ENCODE results near the gene KIAA1958.
"Not testable (repeated sequence)": the region's sequence is repeated elsewhere in the genome, so short reads cannot be mapped to it uniquely, and the experiment has no call there.

The KIAA1958 gene

GRCh38 chr9:112507001-112507680 lies 20.5 kb downstream of the KIAA1958 start:
- peaks cover 5% of the 10 kb centered on the region for H3K4me1 ChIP-seq (ENCODE audit: control insufficient read depth, low read depth, low read length)
- no peak overlapping the region for H4K5ac ChIP-seq (ENCODE audit: low read length)
- H2BK120ac ChIP-seq (ENCODE audit: low read depth, low read length), result no peak overlapping the region
- no peak overlapping the region for H3K9ac ChIP-seq (ENCODE audit: low read length)
- no peak overlapping the region for H2BK15ac ChIP-seq (replicated peaks; ENCODE audit: low read depth)
- H2BK5ac ChIP-seq (ENCODE audit: low read length), result no peak overlapping the region
- H3K18ac ChIP-seq (ENCODE audit: low read length), result no peak overlapping the region
- H3K27ac ChIP-seq (ENCODE audit: low read depth, low read length), result no peak overlapping the region
- H3K56ac ChIP-seq (ENCODE audit: low read length), result no peak overlapping the region
- H3K23ac ChIP-seq (ENCODE audit: low read length), result no peak overlapping the region
- H2AK5ac ChIP-seq (ENCODE audit: low read length), result no peak overlapping the region
- peaks cover 10% of the 10 kb centered on the region for H3K79me1 ChIP-seq (ENCODE audit: low read length)
- H3K27me3 ChIP-seq (ENCODE audit: insufficient read depth, low read length, poor library complexity), result no peaks in the 10 kb centered on the region
- H3K4ac ChIP-seq (ENCODE audit: low read depth, low read length), result no peak overlapping the region
- WGBS (ENCODE audit: extremely low coverage, insufficient coverage, low lambda C conversion rate), result no CpG with 5 or more reads among the region's 2 CpGs
- H3K4me2 ChIP-seq (ENCODE audit: low read length), result no peak overlapping the region
- no peak overlapping the region for H4K8ac ChIP-seq (ENCODE audit: low read depth, low read length)
- peaks cover 34% of the 10 kb centered on the region for H3K79me2 ChIP-seq (ENCODE audit: control insufficient read depth, insufficient read depth, low read length)
- DNase-seq, result no peak
- no peak overlapping the region for H3K4me3 ChIP-seq (ENCODE audit: low read length)
- no peaks in the 10 kb centered on the region for H3K36me3 ChIP-seq (ENCODE audit: control insufficient read depth, insufficient read depth, low read length)

GRCh38 chr9:112508377-112508776 lies 21.8 kb downstream of the KIAA1958 start:
- no peak overlapping the region for H4K5ac ChIP-seq (ENCODE audit: low read length)
- H3K18ac ChIP-seq (ENCODE audit: low read length), result no peak overlapping the region
- H3K56ac ChIP-seq (ENCODE audit: low read length), result no peak overlapping the region
- H2BK5ac ChIP-seq (ENCODE audit: low read length), result no peak overlapping the region
- H4K8ac ChIP-seq (ENCODE audit: low read depth, low read length), result no peak overlapping the region
- H3K79me2 ChIP-seq (ENCODE audit: control insufficient read depth, insufficient read depth, low read length), result peaks cover 34% of the 10 kb centered on the region
- no CpG with 5 or more reads among the region's 2 CpGs for WGBS (ENCODE audit: extremely low coverage, insufficient coverage, low lambda C conversion rate)
- no peak overlapping the region for H3K27ac ChIP-seq (ENCODE audit: low read depth, low read length)
- H3K4me2 ChIP-seq (ENCODE audit: low read length), result no peak overlapping the region
- H3K23ac ChIP-seq (ENCODE audit: low read length), result no peak overlapping the region
- H2AK5ac ChIP-seq (ENCODE audit: low read length), result no peak overlapping the region
- peaks cover 5% of the 10 kb centered on the region for H3K4me1 ChIP-seq (ENCODE audit: control insufficient read depth, low read depth, low read length)
- H2BK15ac ChIP-seq (replicated peaks; ENCODE audit: low read depth), result no peak overlapping the region
- no peak overlapping the region for H3K4ac ChIP-seq (ENCODE audit: low read depth, low read length)
- no peak overlapping the region for H3K9ac ChIP-seq (ENCODE audit: low read length)
- H3K4me3 ChIP-seq (ENCODE audit: low read length), result no peak overlapping the region
- no peak overlapping the region for H2BK120ac ChIP-seq (ENCODE audit: low read depth, low read length)
- H3K27me3 ChIP-seq (ENCODE audit: insufficient read depth, low read length, poor library complexity), result no peaks in the 10 kb centered on the region
- H3K36me3 ChIP-seq (ENCODE audit: control insufficient read depth, insufficient read depth, low read length), result no peaks in the 10 kb centered on the region
- no peak for DNase-seq
- H3K79me1 ChIP-seq (ENCODE audit: low read length), result peaks cover 10% of the 10 kb centered on the region

- not testable (repeated sequence) for H3K79me1 ChIP-seq (ENCODE audit: low read length)
These were observed 25.8 kb downstream of the KIAA1958 start for GRCh38 chr9:112512377-112512776.

GRCh38 chr9:112516769-112517168 lies 30.1 kb downstream of the KIAA1958 start:
- Histone ChIP-seq H3K4me1 (ENCODE audit: control insufficient read depth, low read depth, low read length) (no peaks in the 10 kb centered on the region), H3K23ac (ENCODE audit: low read length) (no peak overlapping the region), H3K79me1 (ENCODE audit: low read length) (peaks cover 3% of the 10 kb centered on the region), H2BK15ac (replicated peaks; ENCODE audit: low read depth) (no peak overlapping the region), H3K36me3 (ENCODE audit: control insufficient read depth, insufficient read depth, low read length) (no peaks in the 10 kb centered on the region), H3K4me2 (ENCODE audit: low read length) (no peak overlapping the region), H2BK120ac (ENCODE audit: low read depth, low read length) (no peak overlapping the region), H3K4me3 (ENCODE audit: low read length) (no peak overlapping the region), H3K9ac (ENCODE audit: low read length) (no peak overlapping the region), H3K79me2 (ENCODE audit: control insufficient read depth, insufficient read depth, low read length) (peaks cover 4% of the 10 kb centered on the region), H3K18ac (ENCODE audit: low read length) (no peak overlapping the region), H4K8ac (ENCODE audit: low read depth, low read length) (no peak overlapping the region), H4K5ac (ENCODE audit: low read length) (no peak overlapping the region), H3K4ac (ENCODE audit: low read depth, low read length) (no peak overlapping the region), H3K27ac (ENCODE audit: low read depth, low read length) (no peak overlapping the region), H2AK5ac (ENCODE audit: low read length) (no peak overlapping the region), H2BK5ac (ENCODE audit: low read length) (no peak overlapping the region), H3K27me3 (ENCODE audit: insufficient read depth, low read length, poor library complexity) (no peaks in the 10 kb centered on the region), H3K56ac (ENCODE audit: low read length) (no peak overlapping the region)
- WGBS (ENCODE audit: extremely low coverage, insufficient coverage, low lambda C conversion rate), result no CpG with 5 or more reads among the region's 2 CpGs
- DNase-seq, result no peak

More at GRCh38 chr9:112512377-112512776, 25.8 kb downstream of the KIAA1958 start:
- WGBS (ENCODE audit: extremely low coverage, insufficient coverage, low lambda C conversion rate), result no CpG with 5 or more reads among the region's 4 CpGs
- not testable (repeated sequence) for H3K27ac ChIP-seq (ENCODE audit: low read depth, low read length); DNase-seq; H3K56ac ChIP-seq (ENCODE audit: low read length); H2BK120ac ChIP-seq (ENCODE audit: low read depth, low read length); H3K4me2 ChIP-seq (ENCODE audit: low read length); H3K27me3 ChIP-seq (ENCODE audit: insufficient read depth, low read length, poor library complexity); H4K5ac ChIP-seq (ENCODE audit: low read length); H3K9ac ChIP-seq (ENCODE audit: low read length); H3K23ac ChIP-seq (ENCODE audit: low read length); H3K18ac ChIP-seq (ENCODE audit: low read length); H4K8ac ChIP-seq (ENCODE audit: low read depth, low read length); H2BK5ac ChIP-seq (ENCODE audit: low read length); H3K4ac ChIP-seq (ENCODE audit: low read depth, low read length); H2AK5ac ChIP-seq (ENCODE audit: low read length); H3K36me3 ChIP-seq (ENCODE audit: control insufficient read depth, insufficient read depth, low read length); H2BK15ac ChIP-seq (replicated peaks; ENCODE audit: low read depth); H3K4me3 ChIP-seq (ENCODE audit: low read length); H3K4me1 ChIP-seq (ENCODE audit: control insufficient read depth, low read depth, low read length)
- peaks cover 18% of the 10 kb centered on the region for H3K79me2 ChIP-seq (ENCODE audit: control insufficient read depth, insufficient read depth, low read length)

- Histone ChIP-seq H3K4ac (ENCODE audit: low read depth, low read length) (no peak overlapping the region), H2BK120ac (ENCODE audit: low read depth, low read length) (no peak overlapping the region), H3K4me3 (ENCODE audit: low read length) (no peak overlapping the region), H2BK5ac (ENCODE audit: low read length) (no peak overlapping the region), H4K5ac (ENCODE audit: low read length) (no peak overlapping the region), H3K56ac (ENCODE audit: low read length) (no peak overlapping the region), H4K8ac (ENCODE audit: low read depth, low read length) (no peak overlapping the region), H3K4me2 (ENCODE audit: low read length) (no peak overlapping the region), H3K27ac (ENCODE audit: low read depth, low read length) (no peak overlapping the region), H3K36me3 (ENCODE audit: control insufficient read depth, insufficient read depth, low read length) (no peaks in the 10 kb centered on the region), H3K23ac (ENCODE audit: low read length) (no peak overlapping the region), H3K4me1 (ENCODE audit: control insufficient read depth, low read depth, low read length) (no peaks in the 10 kb centered on the region), H2BK15ac (replicated peaks; ENCODE audit: low read depth) (no peak overlapping the region), H3K18ac (ENCODE audit: low read length) (no peak overlapping the region), H3K79me1 (ENCODE audit: low read length) (peaks cover 14% of the 10 kb centered on the region), H3K79me2 (ENCODE audit: control insufficient read depth, insufficient read depth, low read length) (peaks cover 19% of the 10 kb centered on the region), H2AK5ac (ENCODE audit: low read length) (no peak overlapping the region), H3K9ac (ENCODE audit: low read length) (no peak overlapping the region), H3K27me3 (ENCODE audit: insufficient read depth, low read length, poor library complexity) (no peaks in the 10 kb centered on the region)
- WGBS (ENCODE audit: extremely low coverage, insufficient coverage, low lambda C conversion rate), result no CpG with 5 or more reads among the region's 1 CpG
- DNase-seq, result no peak
These were observed 33.4 kb downstream of the KIAA1958 start for GRCh38 chr9:112520069-112520468.

GRCh38 chr9:112520656-112521055 lies 34.0 kb downstream of the KIAA1958 start:
- no peak for DNase-seq
- H3K4me3 ChIP-seq (ENCODE audit: low read length), result no peak overlapping the region
- H3K9ac ChIP-seq (ENCODE audit: low read length), result no peak overlapping the region
- H3K4me2 ChIP-seq (ENCODE audit: low read length), result no peak overlapping the region
- no peak overlapping the region for H2BK120ac ChIP-seq (ENCODE audit: low read depth, low read length)
- H3K18ac ChIP-seq (ENCODE audit: low read length), result no peak overlapping the region
- H4K5ac ChIP-seq (ENCODE audit: low read length), result no peak overlapping the region
- H2BK5ac ChIP-seq (ENCODE audit: low read length), result no peak overlapping the region
- H2AK5ac ChIP-seq (ENCODE audit: low read length), result no peak overlapping the region
- H3K27me3 ChIP-seq (ENCODE audit: insufficient read depth, low read length, poor library complexity), result no peaks in the 10 kb centered on the region
- H3K56ac ChIP-seq (ENCODE audit: low read length), result no peak overlapping the region
- no CpG with 5 or more reads among the region's 3 CpGs for WGBS (ENCODE audit: extremely low coverage, insufficient coverage, low lambda C conversion rate)
- H3K79me2 ChIP-seq (ENCODE audit: control insufficient read depth, insufficient read depth, low read length), result peaks cover 20% of the 10 kb centered on the region
- peaks cover 14% of the 10 kb centered on the region for H3K79me1 ChIP-seq (ENCODE audit: low read length)
- no peak overlapping the region for H3K4ac ChIP-seq (ENCODE audit: low read depth, low read length)
- no peak overlapping the region for H2BK15ac ChIP-seq (replicated peaks; ENCODE audit: low read depth)
- no peak overlapping the region for H4K8ac ChIP-seq (ENCODE audit: low read depth, low read length)
- no peak overlapping the region for H3K27ac ChIP-seq (ENCODE audit: low read depth, low read length)
- no peaks in the 10 kb centered on the region for H3K36me3 ChIP-seq (ENCODE audit: control insufficient read depth, insufficient read depth, low read length)
- no peak overlapping the region for H3K23ac ChIP-seq (ENCODE audit: low read length)
- H3K4me1 ChIP-seq (ENCODE audit: control insufficient read depth, low read depth, low read length), result no peaks in the 10 kb centered on the region

Measured in mesendoderm (in vitro differentiated cells).